Esophagus squamous epithelium (tissue), 4 donors: ENCODE data around the gene CTLA4.

Experiments used
- POLR2A ChIP-seq, 4 donors: fragments of 450-650 bp; IDR thresholded peaks; one replicate each; pipeline ENCODE4 v1.6.1; 2017; ENCODE audit warnings: antibody characterized with exemption in 4 of 4, mild to moderate bottlenecking in 4 of 4, moderate library complexity in 3 of 4
- TF ChIP-seq, protein P1 (sequence below), 6 experiments: fragments of 450-650 bp in 4 of 6; fragments of 200-600 bp in 2 of 6; sonication (generic) in 2 of 6; IDR thresholded peaks; one replicate each; pipeline ENCODE4 v1.5.1; 2016 to 2019; ENCODE audit warnings: antibody characterized with exemption in 6 of 6, mild to moderate bottlenecking in 4 of 6, moderate library complexity in 4 of 6

DNA sequence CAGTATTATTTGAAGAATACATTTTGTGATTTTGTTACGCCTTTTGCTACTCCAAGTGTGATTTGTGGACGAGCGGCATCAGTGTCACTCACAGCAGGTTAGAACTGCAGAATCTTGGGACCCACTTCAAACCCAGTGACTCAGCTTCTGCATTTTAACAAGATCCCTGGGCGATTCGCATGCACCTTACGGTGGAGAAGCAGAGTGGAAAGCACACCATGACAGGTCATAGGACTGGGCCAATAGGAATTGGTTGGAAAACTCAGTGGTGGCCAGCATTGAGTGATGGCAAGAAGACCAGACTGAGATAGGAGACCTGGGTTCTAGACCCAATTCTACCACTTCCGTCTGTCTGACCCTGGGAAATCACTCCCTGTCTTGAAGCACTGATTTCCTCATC is 26.3 kb downstream of the CTLA4 start:
- no peak for TF ChIP-seq POLR2A (IDR thresholded peaks at IDR 0.05)
- TF ChIP-seq, protein P1, sequence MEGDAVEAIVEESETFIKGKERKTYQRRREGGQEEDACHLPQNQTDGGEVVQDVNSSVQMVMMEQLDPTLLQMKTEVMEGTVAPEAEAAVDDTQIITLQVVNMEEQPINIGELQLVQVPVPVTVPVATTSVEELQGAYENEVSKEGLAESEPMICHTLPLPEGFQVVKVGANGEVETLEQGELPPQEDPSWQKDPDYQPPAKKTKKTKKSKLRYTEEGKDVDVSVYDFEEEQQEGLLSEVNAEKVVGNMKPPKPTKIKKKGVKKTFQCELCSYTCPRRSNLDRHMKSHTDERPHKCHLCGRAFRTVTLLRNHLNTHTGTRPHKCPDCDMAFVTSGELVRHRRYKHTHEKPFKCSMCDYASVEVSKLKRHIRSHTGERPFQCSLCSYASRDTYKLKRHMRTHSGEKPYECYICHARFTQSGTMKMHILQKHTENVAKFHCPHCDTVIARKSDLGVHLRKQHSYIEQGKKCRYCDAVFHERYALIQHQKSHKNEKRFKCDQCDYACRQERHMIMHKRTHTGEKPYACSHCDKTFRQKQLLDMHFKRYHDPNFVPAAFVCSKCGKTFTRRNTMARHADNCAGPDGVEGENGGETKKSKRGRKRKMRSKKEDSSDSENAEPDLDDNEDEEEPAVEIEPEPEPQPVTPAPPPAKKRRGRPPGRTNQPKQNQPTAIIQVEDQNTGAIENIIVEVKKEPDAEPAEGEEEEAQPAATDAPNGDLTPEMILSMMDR (IDR thresholded peaks at IDR 0.05): no peak
